K562 (cell line): ENCODE results near the gene LRRK1. TPM values are rescaled to one million over a fixed set of nuclear protein-coding genes. Genes with fewer than 3 reads are reported as not detected.

ENCODE experiments used
- DACH1 ChIP-seq: fragments of 450-650 bp; IDR thresholded peaks from 2 replicates; pipeline ENCODE4 v1.6.1; 2018; ENCODE audit not compliant: partially characterized antibody
- polyA plus RNA-seq, 8 experiments: library from polyadenylated mRNA; depleted of rRNA in 4 of 8; stranded (reverse) in 5 of 8; unstranded in 3 of 8; fragments of >200 nt; fragmentation: Nextera tagmentation in 2 of 8; fragmentation: Illumina TruSeq in 1 of 8; extraction: Ambion mirVana in 2 of 8; extraction: Trizol in 1 of 8; gene quantifications; 2 replicates each; pipeline versions ENCODE4 v1.2.1 to v1.2.3, GENCODE V29; 2011 to 2014; ENCODE audit warnings: inconsistent platforms in 1 of 8, missing spikeins in 1 of 8
- total RNA-seq, 7 experiments: library from RNA; depleted of rRNA in 6 of 7; stranded (reverse); fragments of >200 nt in 6 of 7; fragmentation: Illumina TruSeq in 2 of 7; extraction: Trizol in 2 of 7; gene quantifications; 2 replicates each; pipeline versions ENCODE4 v1.2.1 to v1.2.3, GENCODE V29; 2011 to 2021; ENCODE audit warnings: low replicate concordance in 1 of 7
- TF ChIP-seq, protein P1 (sequence below): fragments of 450-650 bp; IDR thresholded peaks from 2 replicates; pipeline ENCODE4 v1.6.1; 2018; ENCODE audit not compliant: partially characterized antibody
- TF ChIP-seq, protein P2 (sequence below), 2 experiments: fragments of 150-350 bp in 1 of 2; IDR thresholded peaks; 2 replicates each; pipeline ENCODE4 v1.6.1; 2012 to 2016; ENCODE audit warnings: low read depth in 2 of 2, low read length in 2 of 2, mild to moderate bottlenecking in 1 of 2, moderate library complexity in 1 of 2

LRRK1 gene
- total and polyA plus RNA-seq, 9 of the 15 experiments (the other 6 are each of a cell fraction or from before 2014, with no cell fraction given): 0.01 to 1.5 (median 0.11) TPM

DNA sequence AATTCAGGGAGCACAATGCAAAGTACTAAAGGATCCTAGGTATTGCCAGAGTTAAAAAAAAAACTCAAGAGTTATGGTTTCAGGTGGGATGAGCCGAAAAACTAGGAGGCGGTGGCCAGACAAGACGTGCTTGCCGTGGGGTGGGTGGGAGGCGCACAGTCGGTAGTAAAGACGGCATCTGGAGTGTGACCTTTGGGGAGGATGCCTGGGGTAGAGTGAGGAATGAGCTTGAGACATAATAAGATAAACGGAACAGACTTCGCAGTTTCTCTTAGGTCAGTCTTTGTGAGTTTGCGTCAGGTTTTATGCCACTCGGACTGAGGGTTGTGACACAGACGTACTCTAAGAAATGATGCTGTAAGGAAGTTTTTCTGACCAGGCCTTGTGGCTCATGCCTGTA, 139.6 kb downstream of the LRRK1 start (continued):
- TF ChIP-seq, protein P1, sequence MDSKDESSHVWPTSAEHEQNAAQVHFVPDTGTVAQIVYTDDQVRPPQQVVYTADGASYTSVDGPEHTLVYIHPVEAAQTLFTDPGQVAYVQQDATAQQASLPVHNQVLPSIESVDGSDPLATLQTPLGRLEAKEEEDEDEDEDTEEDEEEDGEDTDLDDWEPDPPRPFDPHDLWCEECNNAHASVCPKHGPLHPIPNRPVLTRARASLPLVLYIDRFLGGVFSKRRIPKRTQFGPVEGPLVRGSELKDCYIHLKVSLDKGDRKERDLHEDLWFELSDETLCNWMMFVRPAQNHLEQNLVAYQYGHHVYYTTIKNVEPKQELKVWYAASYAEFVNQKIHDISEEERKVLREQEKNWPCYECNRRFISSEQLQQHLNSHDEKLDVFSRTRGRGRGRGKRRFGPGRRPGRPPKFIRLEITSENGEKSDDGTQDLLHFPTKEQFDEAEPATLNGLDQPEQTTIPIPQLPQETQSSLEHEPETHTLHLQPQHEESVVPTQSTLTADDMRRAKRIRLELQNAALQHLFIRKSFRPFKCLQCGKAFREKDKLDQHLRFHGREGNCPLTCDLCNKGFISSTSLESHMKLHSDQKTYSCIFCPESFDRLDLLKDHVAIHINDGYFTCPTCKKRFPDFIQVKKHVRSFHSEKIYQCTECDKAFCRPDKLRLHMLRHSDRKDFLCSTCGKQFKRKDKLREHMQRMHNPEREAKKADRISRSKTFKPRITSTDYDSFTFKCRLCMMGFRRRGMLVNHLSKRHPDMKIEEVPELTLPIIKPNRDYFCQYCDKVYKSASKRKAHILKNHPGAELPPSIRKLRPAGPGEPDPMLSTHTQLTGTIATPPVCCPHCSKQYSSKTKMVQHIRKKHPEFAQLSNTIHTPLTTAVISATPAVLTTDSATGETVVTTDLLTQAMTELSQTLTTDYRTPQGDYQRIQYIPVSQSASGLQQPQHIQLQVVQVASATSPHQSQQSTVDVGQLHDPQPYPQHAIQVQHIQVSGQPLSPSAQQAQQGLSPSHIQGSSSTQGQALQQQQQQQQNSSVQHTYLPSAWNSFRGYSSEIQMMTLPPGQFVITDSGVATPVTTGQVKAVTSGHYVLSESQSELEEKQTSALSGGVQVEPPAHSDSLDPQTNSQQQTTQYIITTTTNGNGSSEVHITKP: no peak
- TF ChIP-seq DACH1: no peak
- TF ChIP-seq, protein P2, sequence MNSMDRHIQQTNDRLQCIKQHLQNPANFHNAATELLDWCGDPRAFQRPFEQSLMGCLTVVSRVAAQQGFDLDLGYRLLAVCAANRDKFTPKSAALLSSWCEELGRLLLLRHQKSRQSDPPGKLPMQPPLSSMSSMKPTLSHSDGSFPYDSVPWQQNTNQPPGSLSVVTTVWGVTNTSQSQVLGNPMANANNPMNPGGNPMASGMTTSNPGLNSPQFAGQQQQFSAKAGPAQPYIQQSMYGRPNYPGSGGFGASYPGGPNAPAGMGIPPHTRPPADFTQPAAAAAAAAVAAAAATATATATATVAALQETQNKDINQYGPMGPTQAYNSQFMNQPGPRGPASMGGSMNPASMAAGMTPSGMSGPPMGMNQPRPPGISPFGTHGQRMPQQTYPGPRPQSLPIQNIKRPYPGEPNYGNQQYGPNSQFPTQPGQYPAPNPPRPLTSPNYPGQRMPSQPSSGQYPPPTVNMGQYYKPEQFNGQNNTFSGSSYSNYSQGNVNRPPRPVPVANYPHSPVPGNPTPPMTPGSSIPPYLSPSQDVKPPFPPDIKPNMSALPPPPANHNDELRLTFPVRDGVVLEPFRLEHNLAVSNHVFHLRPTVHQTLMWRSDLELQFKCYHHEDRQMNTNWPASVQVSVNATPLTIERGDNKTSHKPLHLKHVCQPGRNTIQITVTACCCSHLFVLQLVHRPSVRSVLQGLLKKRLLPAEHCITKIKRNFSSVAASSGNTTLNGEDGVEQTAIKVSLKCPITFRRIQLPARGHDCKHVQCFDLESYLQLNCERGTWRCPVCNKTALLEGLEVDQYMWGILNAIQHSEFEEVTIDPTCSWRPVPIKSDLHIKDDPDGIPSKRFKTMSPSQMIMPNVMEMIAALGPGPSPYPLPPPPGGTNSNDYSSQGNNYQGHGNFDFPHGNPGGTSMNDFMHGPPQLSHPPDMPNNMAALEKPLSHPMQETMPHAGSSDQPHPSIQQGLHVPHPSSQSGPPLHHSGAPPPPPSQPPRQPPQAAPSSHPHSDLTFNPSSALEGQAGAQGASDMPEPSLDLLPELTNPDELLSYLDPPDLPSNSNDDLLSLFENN (IDR thresholded peaks at IDR 0.05; ENCODE audit: low read depth in 2 of 2, low read length in 2 of 2): no peak
